ENCODE measurements around the gene STAP1.

The STAP1 gene

DNA sequence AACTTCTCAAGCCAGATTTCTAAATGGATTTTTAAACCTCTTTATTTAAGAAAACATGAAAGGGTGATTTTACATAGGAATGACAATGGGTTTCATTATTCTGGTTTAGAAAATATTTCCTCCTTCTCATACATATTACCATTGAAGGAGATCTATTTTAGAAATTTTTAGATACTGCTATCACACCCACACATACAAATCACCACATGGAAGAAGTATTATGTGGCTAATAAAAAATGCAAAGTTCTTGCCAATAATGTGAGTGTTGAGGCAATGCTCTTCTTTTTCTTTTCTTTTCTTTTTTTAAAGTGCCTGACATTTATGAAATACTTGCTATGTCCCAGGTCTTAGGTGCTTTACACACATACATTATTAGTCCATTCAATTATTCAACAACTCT, 6.8 kb downstream of the STAP1 start:
- DNase-seq: no peak

DNA sequence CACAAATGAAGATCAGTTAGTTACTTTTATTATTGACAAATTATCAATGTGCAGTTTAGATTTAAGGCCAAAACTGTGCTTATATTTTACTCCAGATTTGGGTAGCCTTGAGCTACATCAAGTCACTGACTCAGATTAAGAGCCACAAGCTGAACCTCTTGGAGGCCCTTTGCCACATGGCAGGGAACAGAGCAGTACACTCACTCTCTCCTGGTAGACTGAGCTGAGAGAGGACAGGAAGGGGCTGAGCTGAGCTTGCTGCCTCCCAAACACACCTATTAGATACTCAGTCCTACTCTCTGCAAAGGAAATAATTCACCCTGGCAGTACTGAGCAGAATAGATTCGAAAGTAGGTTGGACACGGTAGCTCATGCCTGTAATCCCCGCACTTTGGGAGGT, 7.8 kb downstream of the STAP1 start:
- DNase-seq: no peak

DNA sequence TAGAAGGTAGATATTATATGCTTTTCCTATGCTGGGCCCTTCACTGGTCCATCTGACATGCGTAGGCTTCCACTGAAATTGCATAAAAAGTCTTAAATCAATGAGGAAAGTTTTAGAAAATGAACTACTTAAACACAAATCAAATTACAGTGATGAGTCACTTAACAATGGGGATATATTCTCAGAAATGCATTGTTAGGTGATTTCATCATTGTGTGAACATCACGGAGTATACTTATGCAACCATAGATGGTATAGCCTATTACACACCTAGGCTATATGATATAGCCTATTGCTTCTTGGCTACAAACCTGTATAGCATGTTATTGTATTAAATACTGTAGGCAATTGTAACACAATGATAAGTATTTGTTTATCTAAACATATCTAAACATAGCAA, 10.3 kb downstream of the STAP1 start:
- DNase-seq: no peak

DNA sequence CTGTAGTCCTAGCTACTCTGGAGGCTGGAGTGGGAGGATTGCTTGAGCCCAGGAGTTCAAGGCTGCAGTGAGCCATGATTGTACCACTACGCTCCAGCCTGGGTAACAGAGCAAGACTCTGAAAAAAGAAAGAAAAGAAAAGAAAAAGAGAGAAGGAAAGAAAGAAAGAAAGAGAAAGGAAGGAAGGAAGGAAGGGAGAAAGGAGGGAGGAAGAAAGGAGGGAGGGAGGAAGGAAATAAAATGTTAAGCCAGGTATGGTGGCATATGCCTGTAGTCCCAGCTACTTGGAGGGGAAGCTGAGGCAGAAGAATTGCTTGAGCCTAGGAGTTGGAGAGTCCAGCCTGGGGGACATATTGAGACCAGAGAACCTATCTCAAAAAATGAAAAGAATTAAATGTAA, 12.0 kb downstream of the STAP1 start:
- DNase-seq: no peak

DNA sequence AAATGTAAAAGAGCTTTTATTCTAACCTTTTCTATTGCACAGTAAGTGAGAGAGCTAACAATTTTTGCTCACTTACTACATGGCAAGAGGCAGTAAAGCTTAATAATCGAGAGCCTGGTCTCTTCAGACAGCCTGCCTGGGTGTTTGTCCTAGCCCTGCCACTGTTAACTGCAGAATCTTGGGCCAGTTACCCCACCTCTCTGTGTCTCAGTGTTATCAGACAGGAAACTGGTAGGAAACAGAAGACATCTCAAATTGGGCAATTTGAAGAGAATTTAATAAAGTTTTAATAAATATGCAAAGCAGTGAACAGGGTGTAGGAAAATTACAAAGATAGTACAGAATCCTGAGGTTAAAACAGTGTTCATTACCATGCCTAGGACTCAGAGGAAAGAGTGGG, 13.4 kb downstream of the STAP1 start:
- DNase-seq: no peak

DNA sequence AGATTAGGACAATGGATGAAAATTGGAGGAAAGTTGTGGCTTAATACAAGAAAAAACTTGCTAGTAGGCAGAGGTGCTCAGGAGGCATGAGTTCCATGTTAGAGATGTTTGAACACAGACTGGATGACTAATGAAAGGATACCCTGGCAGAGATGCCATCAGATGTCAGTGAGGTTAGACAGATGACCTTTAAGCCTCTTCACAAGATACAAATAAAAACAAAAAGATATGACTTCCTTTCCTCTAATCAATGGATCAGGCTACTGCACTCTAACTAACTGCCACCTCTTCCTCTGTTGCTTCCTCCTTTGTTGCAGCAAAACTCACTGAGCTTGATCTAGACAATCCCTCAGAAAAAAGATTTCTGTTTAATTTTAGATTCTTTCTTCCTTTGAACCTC, 14.7 kb downstream of the STAP1 start:
- no peak for DNase-seq

DNA sequence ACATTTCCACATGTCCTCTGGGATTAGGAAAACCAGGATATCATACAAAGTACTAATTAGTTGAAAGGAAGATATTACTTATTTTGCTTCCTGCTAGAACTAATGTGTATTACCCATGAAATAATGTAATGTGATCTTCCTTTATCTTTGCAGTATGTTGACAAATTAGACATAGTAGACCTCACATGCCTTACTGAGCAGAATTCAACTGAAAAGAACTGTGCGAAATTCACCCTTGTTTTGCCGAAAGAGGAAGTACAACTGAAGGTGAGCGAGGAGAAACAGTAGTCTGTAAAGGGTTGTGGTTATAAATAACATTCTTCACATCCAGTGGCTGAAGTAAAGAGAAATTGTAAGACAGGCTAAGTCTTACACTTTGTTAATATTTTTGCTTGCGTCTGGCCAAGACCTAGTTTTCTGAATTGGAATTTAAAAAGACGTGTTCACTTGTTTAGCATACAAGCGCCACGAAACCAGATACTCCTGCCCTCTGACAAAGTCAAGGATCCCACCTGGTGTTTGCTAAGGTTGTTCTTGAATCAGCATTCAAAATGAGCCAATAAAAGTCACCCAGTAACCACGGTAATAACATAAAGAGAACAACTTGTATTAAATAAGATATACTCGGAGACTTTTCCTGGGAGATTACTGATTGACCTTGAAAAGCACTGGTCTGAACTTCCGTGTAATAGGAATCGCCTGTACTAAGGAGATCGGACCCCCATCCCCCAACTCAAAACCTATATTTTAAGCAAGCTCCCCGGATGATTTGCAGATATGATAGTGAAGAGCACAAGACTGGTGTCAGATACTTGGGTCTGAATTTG, 16.9 kb downstream of the STAP1 start:
- no peak for DNase-seq

DNA sequence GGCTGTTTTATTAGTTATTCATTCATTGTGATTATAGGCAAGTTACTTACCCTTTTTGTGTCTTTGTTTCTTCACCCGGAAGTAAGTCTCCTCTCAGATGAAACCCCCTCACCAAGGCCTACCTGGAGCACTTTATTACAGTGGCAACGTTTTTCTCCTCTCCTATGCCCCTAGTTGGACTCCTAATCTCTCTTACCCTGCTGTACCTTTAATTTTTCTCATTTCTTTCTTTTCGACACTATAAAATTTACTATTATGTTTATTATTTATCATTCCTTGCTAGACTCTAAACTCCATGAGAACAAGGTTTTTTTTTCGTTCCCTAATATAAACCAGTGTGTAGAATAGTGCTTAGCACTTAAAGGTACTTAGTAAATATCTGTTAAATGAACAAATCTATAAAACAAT, 17.5 kb downstream of the STAP1 start:
- DNase-seq: no peak

DNA sequence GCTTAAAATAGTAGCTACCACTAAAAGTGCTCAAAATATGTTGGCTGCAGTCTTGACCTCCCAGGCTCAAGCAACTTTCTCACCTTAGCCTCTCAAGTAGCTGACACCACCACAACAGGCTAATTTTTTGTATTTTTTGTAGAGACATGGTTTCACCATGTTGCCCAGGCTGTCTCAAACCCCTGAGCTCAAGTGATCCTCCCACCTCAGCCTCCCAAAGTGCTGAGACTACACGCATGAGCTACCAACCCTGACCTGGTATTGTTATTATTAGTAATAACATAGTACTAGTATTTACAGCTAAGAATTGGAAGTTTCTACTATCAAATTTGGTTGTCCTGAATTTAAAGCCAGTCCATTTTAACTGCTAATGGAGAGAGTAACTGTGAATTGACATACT, 18.0 kb downstream of the STAP1 start:
- DNase-seq: no peak

DNA sequence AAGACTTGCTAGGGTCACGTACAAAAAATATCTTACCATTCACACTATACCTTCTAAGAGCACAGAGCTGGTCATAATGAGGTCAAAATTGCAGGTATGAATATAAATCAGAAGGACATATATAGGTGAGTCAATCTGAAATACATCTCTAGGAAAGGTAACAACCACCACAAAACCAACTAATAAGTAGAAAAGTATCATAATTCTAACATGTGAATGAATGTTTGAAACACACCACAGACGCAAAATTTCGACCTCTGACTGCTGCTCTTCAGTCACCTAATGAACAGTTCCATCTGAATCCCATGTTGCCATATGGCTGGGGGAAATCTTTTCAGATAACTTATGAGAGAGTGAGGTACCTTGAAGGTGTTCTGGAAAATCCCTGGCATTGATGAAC, 22.1 kb downstream of the STAP1 start:
- no peak for DNase-seq

DNA sequence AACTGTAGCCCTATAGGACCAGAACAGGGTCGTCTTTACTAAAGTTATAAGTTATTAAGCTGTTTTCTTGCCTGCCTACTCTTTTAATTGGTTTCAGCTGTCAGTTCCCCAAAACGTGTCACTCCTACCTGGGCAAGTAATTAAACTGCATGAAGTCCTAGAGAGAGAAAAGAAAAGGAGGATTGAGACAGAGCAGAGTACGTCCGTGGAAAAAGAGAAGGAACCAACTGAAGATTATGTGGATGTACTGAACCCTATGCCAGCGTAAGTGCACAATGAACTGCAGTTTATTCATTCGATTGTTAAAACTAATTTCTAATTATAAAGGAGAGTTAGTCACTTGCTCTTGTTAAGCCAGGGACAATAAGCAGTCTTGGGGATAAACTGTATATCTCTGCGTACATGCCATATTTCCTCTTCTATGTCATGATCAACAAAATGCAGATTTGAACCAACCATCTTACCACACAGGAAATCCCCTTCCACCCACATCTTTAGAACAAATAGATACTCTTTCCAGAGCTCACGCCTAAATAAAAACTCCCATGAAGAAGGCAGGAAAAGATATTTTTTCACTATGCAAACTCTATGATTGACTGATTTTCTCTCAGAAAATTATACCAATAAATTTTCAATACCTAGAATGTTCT, 22.8 kb downstream of the STAP1 start:
- no peak for DNase-seq

DNA sequence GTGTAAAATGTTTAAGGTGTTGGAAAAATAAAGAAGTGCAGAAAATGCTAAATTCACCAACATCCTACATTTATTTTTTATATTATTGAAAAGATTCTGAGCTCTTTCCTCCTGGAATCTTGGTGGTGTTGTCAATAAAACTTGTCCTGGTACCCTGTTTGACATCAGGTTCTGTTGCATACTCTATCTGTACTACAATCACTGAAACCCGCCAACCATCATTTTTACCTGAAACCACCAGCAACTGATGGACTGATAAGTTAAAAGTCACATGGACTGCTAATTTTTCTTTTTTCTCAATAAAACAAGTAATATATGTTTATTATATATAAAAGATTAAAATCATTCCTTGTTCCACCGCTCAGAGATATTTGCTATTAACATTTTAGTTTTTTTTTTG, 23.4 kb downstream of the STAP1 start:
- no peak for DNase-seq

DNA sequence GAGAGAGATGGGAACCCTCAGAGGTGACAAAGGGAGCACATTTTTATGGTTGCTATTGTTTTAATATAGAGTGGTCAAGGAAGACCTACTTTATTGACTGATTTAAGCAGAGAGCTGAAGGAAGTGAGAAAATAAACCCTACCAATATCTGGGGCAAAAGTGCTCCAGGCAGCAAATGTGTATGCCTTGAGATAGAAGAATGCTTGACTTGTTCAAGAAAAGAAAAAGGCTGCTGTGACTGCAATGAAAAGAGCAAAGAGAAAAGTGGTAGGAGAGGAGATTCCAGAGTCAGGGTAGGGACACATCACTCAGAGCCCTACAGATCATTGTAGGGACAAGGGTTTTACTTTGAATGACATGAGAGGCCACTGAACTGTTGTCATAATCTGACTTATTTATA, 26.0 kb downstream of the STAP1 start:
- DNase-seq: no peak

DNA sequence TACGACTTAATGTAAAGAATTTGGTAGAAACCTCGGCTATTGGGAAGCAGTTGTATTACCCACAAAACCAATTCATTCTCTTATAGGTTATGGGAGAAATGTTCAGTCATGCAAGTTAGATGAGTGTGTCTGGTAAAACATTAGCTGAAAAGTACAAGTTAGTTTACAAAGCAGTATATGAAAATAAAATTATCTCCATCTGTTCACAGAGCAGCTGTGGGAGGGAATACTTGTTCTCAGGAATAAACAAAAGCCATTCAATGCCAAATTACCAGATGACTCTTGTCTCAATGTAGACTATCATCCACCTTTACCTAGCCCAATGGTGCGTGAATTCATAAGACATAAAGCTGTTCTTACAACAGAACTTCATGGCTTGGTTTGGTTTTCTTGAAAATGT, 28.6 kb downstream of the STAP1 start:
- no peak for DNase-seq

DNA sequence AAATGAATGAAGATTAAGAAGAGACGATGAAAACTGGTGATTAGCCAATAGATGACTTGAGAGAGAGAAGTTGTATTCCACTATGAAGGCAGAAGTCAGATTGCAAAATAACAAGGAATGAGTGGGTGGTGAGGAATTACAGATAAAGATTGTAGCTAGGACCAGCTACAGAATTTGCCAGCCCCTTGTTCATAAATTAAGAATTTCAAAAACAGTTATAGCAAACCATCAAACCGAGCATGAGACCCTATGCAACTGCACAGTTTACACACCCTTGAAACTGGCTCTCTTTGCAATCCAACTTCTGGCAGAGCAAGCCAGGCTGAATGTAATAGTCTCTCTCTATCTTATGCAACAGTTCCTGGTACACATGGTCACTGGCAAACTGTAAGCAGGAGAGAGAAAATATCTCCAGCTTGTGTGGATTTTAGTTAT, 35.2 kb downstream of the STAP1 start:
- no peak for DNase-seq

DNA sequence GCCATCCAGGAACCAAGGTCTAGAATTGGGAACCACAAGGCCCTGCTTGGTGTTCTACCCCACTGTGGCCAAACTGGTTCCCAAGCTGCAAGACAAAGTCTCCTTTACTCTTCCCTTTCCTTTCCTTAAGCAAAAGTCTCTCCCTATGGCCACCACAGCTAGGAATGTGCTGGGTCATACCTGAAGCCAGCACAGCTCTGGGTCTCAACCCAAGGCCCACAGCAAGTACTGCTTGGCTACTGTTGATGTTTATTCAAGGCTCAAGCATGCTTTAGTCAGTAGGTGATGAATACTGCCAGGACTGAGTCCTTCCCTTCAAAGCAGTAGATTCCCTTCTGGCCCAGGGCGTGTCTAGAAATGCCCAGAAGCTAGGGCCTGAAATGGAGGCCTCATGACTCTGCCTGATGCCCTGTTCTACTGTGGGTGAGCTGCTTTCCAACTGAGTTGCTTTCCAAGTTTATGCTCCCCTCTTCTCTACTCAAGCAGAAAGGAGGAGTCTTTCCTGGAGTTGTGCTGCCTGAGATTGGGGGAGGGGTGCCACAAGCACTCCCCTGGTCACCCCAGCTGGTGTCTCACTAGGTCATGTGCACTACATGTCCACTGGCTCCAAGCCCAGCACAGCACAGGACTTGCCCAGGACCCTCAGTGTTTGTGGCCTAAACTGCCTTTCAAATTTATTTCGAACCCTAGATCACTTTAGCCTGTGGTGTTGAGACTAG, 44.9 kb downstream of the STAP1 start:
- DNase-seq: no peak

DNA sequence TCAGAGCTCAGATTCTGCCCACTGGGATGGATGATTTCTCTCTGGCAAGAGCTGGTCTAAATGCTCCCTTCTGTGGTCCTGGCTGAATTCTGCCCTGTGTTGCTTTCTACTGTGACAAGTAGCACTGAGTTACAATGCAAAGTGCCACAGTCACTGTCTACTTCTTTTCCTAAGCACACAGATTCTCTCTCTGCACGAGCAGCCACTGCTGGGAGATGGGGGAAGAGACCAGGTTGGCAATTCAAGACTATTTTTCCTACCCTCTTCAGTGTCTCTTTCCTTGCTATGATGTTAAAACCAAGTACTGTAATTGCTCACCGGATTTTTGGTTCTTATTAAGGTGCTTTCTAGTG, 45.5 kb downstream of the STAP1 start:
- DNase-seq: no peak

DNA sequence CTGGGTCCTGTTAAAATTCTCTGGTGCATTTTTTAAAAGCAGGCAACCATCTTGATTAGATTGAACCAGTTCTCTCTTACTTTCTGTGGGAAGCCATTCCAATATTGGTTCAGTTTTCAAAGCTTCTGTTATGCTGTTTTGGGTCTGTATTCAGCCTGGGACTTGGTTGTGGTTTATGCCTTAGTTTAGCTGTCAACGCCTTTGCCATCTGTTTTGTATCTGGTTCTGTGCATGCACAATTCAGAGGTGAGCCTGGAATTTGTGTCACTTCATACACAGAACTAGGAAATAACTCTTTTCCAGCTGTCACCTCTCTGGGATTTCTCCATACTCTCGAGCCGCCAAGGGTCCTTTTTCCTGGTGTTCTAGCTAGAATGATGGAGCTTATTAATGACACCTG, 46.2 kb downstream of the STAP1 start:
- no peak for DNase-seq

DNA sequence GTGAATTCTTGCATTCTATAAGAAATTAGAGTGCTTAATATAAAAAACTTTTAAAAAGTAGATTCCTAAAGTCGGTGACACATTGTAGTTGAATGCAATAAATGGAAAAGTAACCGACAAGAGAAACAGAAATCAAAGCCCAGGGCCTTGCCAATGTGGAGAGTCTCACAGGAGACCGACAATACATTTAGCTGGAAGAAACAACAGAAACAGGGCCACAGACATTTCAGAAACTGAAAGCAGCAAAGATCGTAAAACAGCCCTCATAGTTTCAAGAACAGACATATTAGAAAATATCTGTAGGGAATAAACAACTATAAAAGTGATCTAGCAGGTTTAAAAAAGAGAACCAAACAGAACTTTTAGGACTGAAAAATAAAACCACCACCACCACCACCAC, 49.5 kb downstream of the STAP1 start:
- no peak for DNase-seq

DNA sequence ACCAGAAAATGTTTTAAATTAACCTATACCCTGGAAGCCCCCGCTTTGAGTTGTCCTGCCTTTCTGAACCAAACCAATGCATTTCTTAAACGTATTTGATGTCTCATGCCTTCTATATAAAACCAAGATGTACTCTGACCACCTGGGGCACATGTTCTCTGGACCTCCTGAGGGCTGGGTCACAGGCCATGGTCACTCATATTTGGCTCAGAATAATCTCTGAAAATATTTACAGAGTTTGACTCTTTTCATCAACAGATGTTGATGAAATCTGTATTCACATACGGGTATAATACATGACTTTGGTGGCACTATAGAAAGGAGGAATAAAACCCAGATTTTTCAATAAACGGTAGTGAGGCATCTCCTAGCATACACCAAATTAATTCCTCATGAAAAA, 55.7 kb downstream of the STAP1 start:
- DNase-seq: no peak

DNA sequence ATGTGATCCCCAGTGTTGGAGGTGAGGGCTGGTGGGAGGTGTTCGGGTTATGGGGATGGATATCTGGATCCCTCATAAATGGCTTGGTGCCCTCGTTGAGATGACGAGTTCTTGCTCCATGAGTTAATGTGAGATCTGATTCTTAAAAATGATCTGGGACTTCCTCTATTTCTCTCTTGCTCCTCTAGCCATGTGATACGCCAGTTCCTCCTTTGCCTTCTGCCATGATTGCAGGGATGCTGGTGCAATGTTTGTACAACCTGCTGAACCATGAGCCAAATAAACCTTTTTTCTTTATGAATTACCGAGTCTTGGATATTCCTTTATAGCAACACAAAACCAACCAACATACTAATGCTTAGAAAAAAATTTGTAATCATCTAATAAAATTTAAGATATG, 56.6 kb downstream of the STAP1 start:
- DNase-seq: no peak

DNA sequence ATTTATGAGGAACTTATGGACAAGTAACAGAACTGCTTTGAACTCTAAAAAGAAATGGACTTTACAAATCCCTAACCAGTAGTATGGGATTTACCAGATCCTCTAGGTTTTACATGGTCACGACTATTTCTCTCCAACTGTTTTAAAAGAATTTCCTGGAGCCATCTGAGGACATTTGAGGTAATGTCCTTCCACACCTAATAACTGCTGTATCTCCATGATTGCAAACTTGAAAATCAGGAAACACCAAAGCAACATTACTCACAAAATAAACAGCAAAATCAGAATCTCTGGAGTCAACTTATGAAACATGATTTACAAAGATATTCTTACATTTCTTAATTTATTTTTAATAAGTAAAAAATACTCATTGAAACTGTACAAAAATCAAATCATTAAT, 58.0 kb downstream of the STAP1 start:
- no peak for DNase-seq

DNA sequence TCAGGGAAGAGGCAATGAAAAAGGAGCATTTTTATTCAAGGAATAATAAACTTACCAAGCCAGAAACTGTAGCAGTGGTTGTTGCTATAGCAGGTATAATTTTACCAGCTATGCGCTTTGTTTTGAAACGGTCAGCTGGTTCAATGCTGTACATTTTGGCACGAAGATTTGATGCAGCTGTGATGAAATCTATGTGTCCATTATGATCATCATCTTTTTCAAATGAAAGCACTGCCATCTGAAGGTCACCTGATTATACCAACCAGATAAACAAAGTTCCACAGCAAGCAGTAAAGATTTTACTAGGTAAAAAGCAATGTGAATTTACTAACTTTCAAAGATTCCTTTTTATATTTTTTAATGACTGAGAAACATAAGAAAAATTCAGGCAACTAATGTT, 66.4 kb downstream of the STAP1 start:
- DNase-seq: no peak

DNA sequence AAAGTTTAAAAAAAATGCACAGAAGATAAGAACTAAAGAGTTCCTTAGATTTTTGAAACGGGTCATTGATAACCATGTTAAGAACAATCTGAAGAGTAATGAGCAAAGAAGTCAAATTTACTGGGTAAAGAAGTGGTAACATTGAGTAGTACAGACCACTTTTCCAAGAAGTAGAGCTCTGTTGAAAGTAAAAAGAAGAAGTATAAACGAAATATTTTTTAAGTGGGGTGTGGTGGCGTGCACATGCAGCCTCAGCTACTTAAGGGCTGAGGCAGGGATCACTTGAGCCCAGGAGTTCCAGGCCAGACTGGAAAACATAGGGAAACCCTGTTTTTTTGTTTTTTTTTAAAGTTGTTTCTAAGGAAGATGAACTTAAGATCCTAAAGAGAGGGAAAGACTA, 74.0 kb downstream of the STAP1 start:
- DNase-seq: no peak

Data from stimulated activated CD8-positive, alpha-beta memory T cell treated with anti-CD3 and anti-CD28 coated beads, Interleukin-4, amount 100 ng/mL, for 48 hours (primary cell).